Measurements from ENCODE around the gene ELAVL4. TPM values are rescaled to one million over a fixed set of nuclear protein-coding genes. Genes with fewer than 3 reads are reported as not detected.

The ELAVL4 gene
- total and polyA plus RNA-seq, 4 donors: 0.02 to 0.51 TPM; not detected in 2

GRCh38 chr1:50197216-50197615, 88.5 kb downstream of the ELAVL4 start:
- H3K9me3 ChIP-seq (ENCODE audit: control insufficient read depth in 4 of 4, low read length in 3 of 4): no peaks in the 10 kb centered on the region
- no peak for DNase-seq (ENCODE audit: low spot score)
- no peak overlapping the region for H3K4me3 ChIP-seq (ENCODE audit: low read depth in 1 of 3, low read length in 3 of 3)
- no peaks in the 10 kb centered on the region for H3K4me1 ChIP-seq (ENCODE audit: control insufficient read depth in 4 of 4, insufficient read depth in 4 of 4, low read length in 3 of 4)
- no peak overlapping the region for H3K9ac ChIP-seq (ENCODE audit: low read depth in 1 of 2, low read length in 2 of 2)
- TF ChIP-seq ZBTB33 (IDR thresholded peaks at IDR 0.05): no peak
- TF ChIP-seq TAF1 (conservative IDR thresholded peaks at IDR 0.05): no peak
- no peak for TF ChIP-seq MAX (IDR thresholded peaks at IDR 0.05)
- no peak for TF ChIP-seq YY1 (IDR thresholded peaks at IDR 0.05)
- TF ChIP-seq FOXA1 (IDR thresholded peaks at IDR 0.05): no peak
- no peak for TF ChIP-seq SP1 (IDR thresholded peaks at IDR 0.05)
- TF ChIP-seq FOXA2 (IDR thresholded peaks at IDR 0.05): no peak
- no peak for TF ChIP-seq NR2F2 (IDR thresholded peaks at IDR 0.05)
- no peak for TF ChIP-seq HNF4A (conservative IDR thresholded peaks at IDR 0.05)
- TF ChIP-seq, protein P1, sequence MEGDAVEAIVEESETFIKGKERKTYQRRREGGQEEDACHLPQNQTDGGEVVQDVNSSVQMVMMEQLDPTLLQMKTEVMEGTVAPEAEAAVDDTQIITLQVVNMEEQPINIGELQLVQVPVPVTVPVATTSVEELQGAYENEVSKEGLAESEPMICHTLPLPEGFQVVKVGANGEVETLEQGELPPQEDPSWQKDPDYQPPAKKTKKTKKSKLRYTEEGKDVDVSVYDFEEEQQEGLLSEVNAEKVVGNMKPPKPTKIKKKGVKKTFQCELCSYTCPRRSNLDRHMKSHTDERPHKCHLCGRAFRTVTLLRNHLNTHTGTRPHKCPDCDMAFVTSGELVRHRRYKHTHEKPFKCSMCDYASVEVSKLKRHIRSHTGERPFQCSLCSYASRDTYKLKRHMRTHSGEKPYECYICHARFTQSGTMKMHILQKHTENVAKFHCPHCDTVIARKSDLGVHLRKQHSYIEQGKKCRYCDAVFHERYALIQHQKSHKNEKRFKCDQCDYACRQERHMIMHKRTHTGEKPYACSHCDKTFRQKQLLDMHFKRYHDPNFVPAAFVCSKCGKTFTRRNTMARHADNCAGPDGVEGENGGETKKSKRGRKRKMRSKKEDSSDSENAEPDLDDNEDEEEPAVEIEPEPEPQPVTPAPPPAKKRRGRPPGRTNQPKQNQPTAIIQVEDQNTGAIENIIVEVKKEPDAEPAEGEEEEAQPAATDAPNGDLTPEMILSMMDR (IDR thresholded peaks at IDR 0.05; ENCODE audit: low read depth, low read length, missing input control): no peak
- no peak for TF ChIP-seq GABPA (IDR thresholded peaks at IDR 0.05 in 1 of 2, conservative IDR thresholded peaks at IDR 0.05 in 1 of 2)
- no peak for TF ChIP-seq RXRA (IDR thresholded peaks at IDR 0.05)
- TF ChIP-seq, protein P2, sequence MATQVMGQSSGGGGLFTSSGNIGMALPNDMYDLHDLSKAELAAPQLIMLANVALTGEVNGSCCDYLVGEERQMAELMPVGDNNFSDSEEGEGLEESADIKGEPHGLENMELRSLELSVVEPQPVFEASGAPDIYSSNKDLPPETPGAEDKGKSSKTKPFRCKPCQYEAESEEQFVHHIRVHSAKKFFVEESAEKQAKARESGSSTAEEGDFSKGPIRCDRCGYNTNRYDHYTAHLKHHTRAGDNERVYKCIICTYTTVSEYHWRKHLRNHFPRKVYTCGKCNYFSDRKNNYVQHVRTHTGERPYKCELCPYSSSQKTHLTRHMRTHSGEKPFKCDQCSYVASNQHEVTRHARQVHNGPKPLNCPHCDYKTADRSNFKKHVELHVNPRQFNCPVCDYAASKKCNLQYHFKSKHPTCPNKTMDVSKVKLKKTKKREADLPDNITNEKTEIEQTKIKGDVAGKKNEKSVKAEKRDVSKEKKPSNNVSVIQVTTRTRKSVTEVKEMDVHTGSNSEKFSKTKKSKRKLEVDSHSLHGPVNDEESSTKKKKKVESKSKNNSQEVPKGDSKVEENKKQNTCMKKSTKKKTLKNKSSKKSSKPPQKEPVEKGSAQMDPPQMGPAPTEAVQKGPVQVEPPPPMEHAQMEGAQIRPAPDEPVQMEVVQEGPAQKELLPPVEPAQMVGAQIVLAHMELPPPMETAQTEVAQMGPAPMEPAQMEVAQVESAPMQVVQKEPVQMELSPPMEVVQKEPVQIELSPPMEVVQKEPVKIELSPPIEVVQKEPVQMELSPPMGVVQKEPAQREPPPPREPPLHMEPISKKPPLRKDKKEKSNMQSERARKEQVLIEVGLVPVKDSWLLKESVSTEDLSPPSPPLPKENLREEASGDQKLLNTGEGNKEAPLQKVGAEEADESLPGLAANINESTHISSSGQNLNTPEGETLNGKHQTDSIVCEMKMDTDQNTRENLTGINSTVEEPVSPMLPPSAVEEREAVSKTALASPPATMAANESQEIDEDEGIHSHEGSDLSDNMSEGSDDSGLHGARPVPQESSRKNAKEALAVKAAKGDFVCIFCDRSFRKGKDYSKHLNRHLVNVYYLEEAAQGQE (IDR thresholded peaks at IDR 0.05): no peak
- TF ChIP-seq ATF3 (IDR thresholded peaks at IDR 0.05): no peak
- TF ChIP-seq JUND (IDR thresholded peaks at IDR 0.05): no peak
- no peak for TF ChIP-seq RAD21 (IDR thresholded peaks at IDR 0.05)
- TF ChIP-seq HNF4G (IDR thresholded peaks at IDR 0.05): no peak
- H3K27me3 ChIP-seq (ENCODE audit: control insufficient read depth in 4 of 4, insufficient read depth in 4 of 4, low read length in 3 of 4): no peaks in the 10 kb centered on the region
- H3K36me3 ChIP-seq (ENCODE audit: control insufficient read depth in 4 of 4, insufficient read depth in 3 of 4, low read depth in 1 of 4, low read length in 3 of 4): no peaks in the 10 kb centered on the region
- H3K27ac ChIP-seq (ENCODE audit: low read depth in 1 of 2, low read length in 2 of 2): no peak overlapping the region
- 90% methylated on average over 3 of the region's 3 CpGs for WGBS

- Histone ChIP-seq H3K27ac (ENCODE audit: low read depth in 1 of 2, low read length in 2 of 2) (no peak overlapping the region), H3K9me3 (ENCODE audit: control insufficient read depth in 4 of 4, low read length in 3 of 4) (no peaks in the 10 kb centered on the region), H3K4me1 (ENCODE audit: control insufficient read depth in 4 of 4, insufficient read depth in 4 of 4, low read length in 3 of 4) (no peaks in the 10 kb centered on the region), H3K27me3 (ENCODE audit: control insufficient read depth in 4 of 4, insufficient read depth in 4 of 4, low read length in 3 of 4) (no peaks in the 10 kb centered on the region), H3K4me3 (ENCODE audit: low read depth in 1 of 3, low read length in 3 of 3) (no peak overlapping the region), H3K36me3 (ENCODE audit: control insufficient read depth in 4 of 4, insufficient read depth in 3 of 4, low read depth in 1 of 4, low read length in 3 of 4) (no peaks in the 10 kb centered on the region), H3K9ac (ENCODE audit: low read depth in 1 of 2, low read length in 2 of 2) (no peak overlapping the region)
- DNase-seq (ENCODE audit: low spot score): no peak
- WGBS: 78% methylated on average over 2 of the region's 2 CpGs
- TF ChIP-seq YY1 (IDR thresholded peaks at IDR 0.05) (no peak), NR2F2 (IDR thresholded peaks at IDR 0.05) (no peak), FOXA2 (IDR thresholded peaks at IDR 0.05) (no peak), GABPA (IDR thresholded peaks at IDR 0.05 in 1 of 2, conservative IDR thresholded peaks at IDR 0.05 in 1 of 2) (no peak), JUND (IDR thresholded peaks at IDR 0.05) (no peak), HNF4A (conservative IDR thresholded peaks at IDR 0.05) (no peak)
- TF ChIP-seq, protein P2 (IDR thresholded peaks at IDR 0.05): no peak
Measured at GRCh38 chr1:50208315-50208714, 99.6 kb downstream of the ELAVL4 start.
